ENCODE measurements around the gene HNRNPLL. TPM values are rescaled to one million over a fixed set of nuclear protein-coding genes. Genes with fewer than 3 reads are reported as not detected.

The HNRNPLL gene
- total RNA-seq, 2 donors from 2014 or later = 70.9 to 74.1 TPM

DNA sequence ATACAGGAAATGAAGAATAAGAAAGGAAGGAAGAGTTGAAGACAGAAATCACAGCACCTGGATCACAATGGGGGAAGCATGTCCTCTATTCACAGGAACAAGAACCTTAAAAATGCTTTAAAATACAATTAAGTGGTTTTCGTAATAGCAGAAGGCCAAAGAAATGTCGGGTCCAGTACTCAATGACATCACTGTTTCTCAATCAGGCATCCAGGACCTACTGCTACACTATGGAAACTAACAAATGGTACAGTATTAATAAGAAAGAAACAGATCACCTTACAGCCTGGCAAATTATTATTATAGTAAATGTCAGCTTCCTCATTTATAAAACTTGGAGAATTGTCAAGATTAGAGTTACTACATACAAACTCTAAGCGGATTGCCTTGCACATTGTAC lies 15.8 kb downstream of the HNRNPLL start:
- Histone ChIP-seq H3K27me3 (ENCODE audit: control insufficient read depth, insufficient read depth, low read length, poor library complexity, severe bottlenecking) (no peaks in the 10 kb centered on the region), H3K36me3 (ENCODE audit: control insufficient read depth, insufficient read depth, low read length) (peaks cover 79% of the 10 kb centered on the region), H3K9me3 (ENCODE audit: control insufficient read depth, low read length) (no peaks in the 10 kb centered on the region), H3K9ac (ENCODE audit: extremely low read depth, low read length, poor library complexity, severe bottlenecking) (no peak overlapping the region), H3K4me1 (ENCODE audit: control insufficient read depth, insufficient read depth, low read length) (no peaks in the 10 kb centered on the region), H3K27ac (ENCODE audit: low read depth, low read length) (no peak overlapping the region), H3K4me3 (ENCODE audit: low read length) (no peak overlapping the region)
- Mint-ChIP-seq H3K4me3 (no peak overlapping the region), H3K27ac (no peak overlapping the region), H3K36me3 (ENCODE audit: low read depth) (peaks cover 64% of the 10 kb centered on the region), H3K27me3 (ENCODE audit: insufficient read depth) (no peaks in the 10 kb centered on the region), H3K9me3 (no peaks in the 10 kb centered on the region), H3K4me1 (peaks cover 14% of the 10 kb centered on the region)
- WGBS, 2 experiments (ENCODE audit: insufficient coverage in 1 of 2, insufficient read length in 1 of 2) = 100% methylated on average over 3 of the region's 3 CpGs; no CpG with 5 or more reads in 1 of the 2 experiments
- TF ChIP-seq CTCF (conservative IDR thresholded peaks at IDR 0.05) = no peak
- DNase-seq = no peak

DNA sequence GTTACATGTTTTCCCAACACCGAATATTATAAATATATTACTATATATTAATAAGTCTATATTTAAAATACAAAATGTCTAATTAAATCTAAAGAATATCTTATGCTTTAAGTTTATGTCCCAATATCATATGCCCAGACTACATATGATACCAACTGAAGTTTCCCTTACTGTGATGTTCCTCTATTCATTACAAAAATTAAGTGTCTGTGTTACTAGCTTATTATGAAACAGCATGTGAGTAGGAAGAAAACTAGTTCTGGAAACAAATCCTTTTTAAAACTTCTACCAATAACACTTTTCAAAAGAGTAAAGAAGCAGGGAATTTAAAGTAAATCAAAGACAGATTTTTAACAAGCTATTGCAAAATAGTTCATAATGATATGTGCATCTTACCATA lies 17.8 kb downstream of the HNRNPLL start:
- no peak overlapping the region for H3K4me3 Mint-ChIP-seq
- H3K36me3 ChIP-seq (ENCODE audit: control insufficient read depth, insufficient read depth, low read length) = peaks cover 89% of the 10 kb centered on the region
- peaks cover 68% of the 10 kb centered on the region for H3K36me3 Mint-ChIP-seq (ENCODE audit: low read depth)
- no peaks in the 10 kb centered on the region for H3K9me3 ChIP-seq (ENCODE audit: control insufficient read depth, low read length)
- H3K27me3 ChIP-seq (ENCODE audit: control insufficient read depth, insufficient read depth, low read length, poor library complexity, severe bottlenecking) = no peaks in the 10 kb centered on the region
- H3K27me3 Mint-ChIP-seq (ENCODE audit: insufficient read depth) = no peaks in the 10 kb centered on the region
- no peak for DNase-seq
- H3K9me3 Mint-ChIP-seq = no peaks in the 10 kb centered on the region
- H3K4me3 ChIP-seq (ENCODE audit: low read length) = no peak overlapping the region
- H3K9ac ChIP-seq (ENCODE audit: extremely low read depth, low read length, poor library complexity, severe bottlenecking) = no peak overlapping the region
- H3K4me1 Mint-ChIP-seq = peaks cover 24% of the 10 kb centered on the region
- H3K4me1 ChIP-seq (ENCODE audit: control insufficient read depth, insufficient read depth, low read length) = peaks cover 4% of the 10 kb centered on the region
- H3K27ac Mint-ChIP-seq = no peak overlapping the region
- no CpG with 5 or more reads among the region's 1 CpG for WGBS, 2 experiments (ENCODE audit: insufficient coverage in 1 of 2, insufficient read length in 1 of 2)
- H3K27ac ChIP-seq (ENCODE audit: low read depth, low read length) = no peak overlapping the region
- no peak for TF ChIP-seq CTCF (conservative IDR thresholded peaks at IDR 0.05)

- H3K27ac Mint-ChIP-seq = no peak overlapping the region
- no peaks in the 10 kb centered on the region for H3K9me3 Mint-ChIP-seq
- Histone ChIP-seq H3K27me3 (ENCODE audit: control insufficient read depth, insufficient read depth, low read length, poor library complexity, severe bottlenecking) (no peaks in the 10 kb centered on the region), H3K9ac (ENCODE audit: extremely low read depth, low read length, poor library complexity, severe bottlenecking) (no peak overlapping the region), H3K4me1 (ENCODE audit: control insufficient read depth, insufficient read depth, low read length) (peaks cover 4% of the 10 kb centered on the region), H3K9me3 (ENCODE audit: control insufficient read depth, low read length) (no peaks in the 10 kb centered on the region), H3K27ac (ENCODE audit: low read depth, low read length) (no peak overlapping the region), H3K4me3 (ENCODE audit: low read length) (no peak overlapping the region), H3K36me3 (ENCODE audit: control insufficient read depth, insufficient read depth, low read length) (peaks cover 87% of the 10 kb centered on the region)
- no peak for DNase-seq
- H3K27me3 Mint-ChIP-seq (ENCODE audit: insufficient read depth) = no peaks in the 10 kb centered on the region
- no peak for TF ChIP-seq CTCF (conservative IDR thresholded peaks at IDR 0.05)
- H3K4me3 Mint-ChIP-seq = no peak overlapping the region
- H3K4me1 Mint-ChIP-seq = peaks cover 22% of the 10 kb centered on the region
- WGBS, 2 experiments (ENCODE audit: insufficient coverage in 1 of 2, insufficient read length in 1 of 2) = 93 to 100% methylated on average over 3 to 5 of the region's 5 CpGs
- H3K36me3 Mint-ChIP-seq (ENCODE audit: low read depth) = peaks cover 62% of the 10 kb centered on the region
These were observed 18.7 kb downstream of the HNRNPLL start for GRCh38 chr2:38583994-38584393.
